AG09309 (cell line): ENCODE data around the gene PTPRN2.

Source experiments
- DNase-seq: peaks from one replicate; pipeline ENCODE4 v3.0.0-alpha.2; 2010; ENCODE audit warnings: low read depth
- H3K4me3 ChIP-seq: 2 replicates; pipeline ENCODE4 v1.5.1; 2011; ENCODE audit warnings: mild to moderate bottlenecking, low read depth, low read length, moderate library complexity; ENCODE audit not compliant: control insufficient read depth
- TF ChIP-seq, protein P1 (sequence below): IDR thresholded peaks from 2 replicates; pipeline ENCODE4 v1.5.1; 2011; ENCODE audit warnings: mild to moderate bottlenecking, low read depth, low read length, inconsistent platforms; ENCODE audit not compliant: insufficient read depth, control insufficient read depth; ENCODE audit errors: missing control alignments

The PTPRN2 gene

DNA sequence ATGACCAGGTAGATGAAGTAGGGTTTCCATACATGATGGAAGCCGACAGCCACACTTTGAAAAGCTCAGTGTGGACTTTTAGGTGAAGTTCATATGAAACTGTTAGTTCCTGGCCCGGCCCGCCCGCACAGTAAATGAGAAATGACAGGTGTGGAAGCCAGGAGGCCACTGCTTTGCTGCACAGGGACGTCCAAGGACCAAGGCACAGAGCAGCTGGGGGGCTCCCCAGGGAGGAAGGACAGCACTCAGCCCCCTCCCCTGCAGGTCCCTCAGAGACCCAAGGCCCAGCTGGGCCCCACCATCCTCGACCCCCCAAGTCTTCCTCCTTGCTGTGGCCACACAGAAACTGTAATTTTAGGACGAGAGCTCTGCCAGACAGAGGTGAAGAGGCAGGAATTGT, 219.2 kb downstream of the PTPRN2 start:
- no peak for DNase-seq
- TF ChIP-seq, protein P1, sequence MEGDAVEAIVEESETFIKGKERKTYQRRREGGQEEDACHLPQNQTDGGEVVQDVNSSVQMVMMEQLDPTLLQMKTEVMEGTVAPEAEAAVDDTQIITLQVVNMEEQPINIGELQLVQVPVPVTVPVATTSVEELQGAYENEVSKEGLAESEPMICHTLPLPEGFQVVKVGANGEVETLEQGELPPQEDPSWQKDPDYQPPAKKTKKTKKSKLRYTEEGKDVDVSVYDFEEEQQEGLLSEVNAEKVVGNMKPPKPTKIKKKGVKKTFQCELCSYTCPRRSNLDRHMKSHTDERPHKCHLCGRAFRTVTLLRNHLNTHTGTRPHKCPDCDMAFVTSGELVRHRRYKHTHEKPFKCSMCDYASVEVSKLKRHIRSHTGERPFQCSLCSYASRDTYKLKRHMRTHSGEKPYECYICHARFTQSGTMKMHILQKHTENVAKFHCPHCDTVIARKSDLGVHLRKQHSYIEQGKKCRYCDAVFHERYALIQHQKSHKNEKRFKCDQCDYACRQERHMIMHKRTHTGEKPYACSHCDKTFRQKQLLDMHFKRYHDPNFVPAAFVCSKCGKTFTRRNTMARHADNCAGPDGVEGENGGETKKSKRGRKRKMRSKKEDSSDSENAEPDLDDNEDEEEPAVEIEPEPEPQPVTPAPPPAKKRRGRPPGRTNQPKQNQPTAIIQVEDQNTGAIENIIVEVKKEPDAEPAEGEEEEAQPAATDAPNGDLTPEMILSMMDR: no peak
- no peak overlapping the region for H3K4me3 ChIP-seq

DNA sequence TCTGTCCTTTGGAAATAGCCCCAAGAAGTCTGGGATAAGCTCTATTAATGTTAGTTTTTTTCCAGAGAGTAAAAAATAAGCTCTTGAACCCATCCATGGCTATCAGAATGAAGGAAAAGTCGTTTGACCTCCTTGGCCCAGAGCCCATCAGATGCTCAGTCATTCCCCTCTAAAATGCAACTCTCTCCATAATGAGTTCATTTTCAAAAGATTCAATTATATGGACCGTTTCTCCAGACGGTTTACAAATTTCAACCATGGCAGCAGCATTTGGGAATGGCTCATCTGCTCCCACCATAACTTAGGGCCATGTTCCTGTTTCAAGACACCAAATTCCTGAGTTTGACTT, 220.0 kb downstream of the PTPRN2 start:
- H3K4me3 ChIP-seq: no peak overlapping the region
- no peak for DNase-seq

DNA sequence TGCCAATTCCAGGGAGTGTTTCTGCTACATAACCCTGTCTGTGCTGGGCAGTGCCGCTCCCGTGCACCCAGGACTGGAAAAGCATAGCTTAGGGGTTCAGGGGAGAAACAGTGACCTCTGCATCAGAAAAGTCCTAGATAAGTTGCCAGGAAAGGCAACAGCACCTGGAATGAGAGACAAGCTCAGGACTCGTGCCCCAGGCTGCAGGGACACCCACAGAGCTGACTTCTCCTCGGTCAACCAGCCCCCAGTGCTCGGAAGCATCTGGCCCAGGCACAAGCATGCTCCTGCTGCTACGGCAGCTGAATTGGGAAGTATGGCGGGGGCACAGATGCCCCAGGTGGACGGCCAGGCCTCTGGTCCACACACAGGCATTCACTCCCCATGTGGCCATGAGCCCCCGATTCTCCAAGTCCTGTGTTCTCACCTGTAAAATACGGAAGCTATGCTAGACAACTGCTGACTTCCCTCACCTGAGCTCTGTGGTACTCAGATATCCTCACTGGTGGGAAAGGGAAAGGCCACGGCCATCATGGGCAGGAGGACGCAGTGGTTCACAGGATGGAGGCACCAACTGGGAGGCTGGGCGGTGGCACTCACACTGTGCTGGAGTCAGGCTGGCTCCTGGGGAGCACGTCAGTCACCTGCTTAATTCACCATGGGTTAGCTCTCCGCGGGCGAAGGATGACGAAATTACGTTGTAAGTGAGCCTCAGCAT, 220.5 kb downstream of the PTPRN2 start:
- no peak overlapping the region for H3K4me3 ChIP-seq
- TF ChIP-seq, protein P1: no peak
- DNase-seq: no peak

More for the DNA sequence above, 220.0 kb downstream of the PTPRN2 start:
- TF ChIP-seq, protein P1: no peak

DNA sequence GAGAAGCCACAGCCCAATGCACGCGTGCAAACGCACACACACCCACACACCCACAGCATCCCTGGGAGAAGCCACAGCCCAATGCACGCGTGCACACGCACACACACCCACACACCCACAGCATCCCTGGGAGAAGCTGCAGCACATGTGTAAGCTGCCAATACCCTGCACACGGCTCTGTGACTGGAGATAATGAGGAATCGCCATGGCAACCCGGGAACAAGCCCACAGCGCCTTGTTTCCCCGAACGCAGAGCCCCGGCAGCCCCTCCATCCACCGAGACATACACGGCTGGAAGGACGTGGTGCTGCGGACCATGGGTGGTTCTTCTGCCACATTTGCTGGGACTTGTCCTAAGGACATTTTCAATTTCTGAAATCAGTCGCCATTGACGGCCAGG, 221.3 kb downstream of the PTPRN2 start:
- TF ChIP-seq, protein P1: no peak
- no peak overlapping the region for H3K4me3 ChIP-seq
- no peak for DNase-seq

DNA sequence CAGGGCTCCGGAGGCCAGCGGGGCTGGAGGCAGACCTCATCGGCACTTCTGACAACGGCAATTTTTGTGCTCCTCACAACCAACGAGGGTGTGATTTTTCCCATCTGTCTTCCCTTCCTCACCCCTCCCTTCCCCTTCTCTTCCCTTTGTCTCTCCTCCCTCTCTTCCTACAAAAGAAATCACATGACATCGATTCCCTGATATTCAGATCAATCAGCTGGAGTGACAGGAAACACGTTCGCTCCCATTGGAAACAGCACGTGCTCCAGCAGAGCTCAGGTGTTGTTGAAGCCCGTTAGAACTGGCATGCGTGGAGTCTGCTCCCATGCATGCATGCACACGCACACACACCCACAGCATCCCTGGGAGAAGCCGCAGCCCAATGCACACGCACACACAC, 222.4 kb downstream of the PTPRN2 start:
- H3K4me3 ChIP-seq: no peak overlapping the region
- TF ChIP-seq, protein P1: no peak
- no peak for DNase-seq

DNA sequence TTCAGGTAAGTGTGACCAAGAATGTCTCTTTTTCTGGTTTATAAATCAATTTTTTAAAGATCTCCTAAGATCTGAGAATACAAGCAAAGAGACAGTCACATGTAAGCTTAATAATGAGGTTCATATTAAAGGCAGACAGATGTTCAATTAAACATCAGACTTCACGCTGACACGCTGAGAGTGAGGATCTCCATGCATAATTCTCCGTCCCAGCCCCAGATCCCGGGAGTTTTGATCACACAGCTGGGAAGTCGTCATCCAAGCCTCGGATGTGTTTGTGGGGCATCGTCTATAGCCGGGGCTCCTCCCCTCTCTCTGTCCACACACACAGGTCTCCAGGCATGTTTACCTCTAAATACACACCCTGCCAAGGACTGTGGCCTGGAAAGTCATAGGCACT, 223.2 kb downstream of the PTPRN2 start:
- DNase-seq: no peak
- H3K4me3 ChIP-seq: no peak overlapping the region
- TF ChIP-seq, protein P1: no peak
